Measurements from ENCODE around the gene CLCN6.

CLCN6 gene

GRCh38 chr1:11805422-11806306, at the start of gene CLCN6, which contains the start of gene MTHFR:
Gene CLCN6, plus strand, starts transcription at chr1:11806191. Its CDS starts 72 bp downstream, at chr1:11806263.
Gene MTHFR, minus strand, starts transcription at chr1:11805964. Its CDS starts 2,848 bp downstream, at chr1:11803116.
- peak; percentile 99 for DNase-seq

GRCh38 chr1:11757047-11757446, 48.9 kb upstream of the CLCN6 start:
- no peak for DNase-seq

GRCh38 chr1:11759791-11760190, 46.2 kb upstream of the CLCN6 start:
- DNase-seq, result no peak

GRCh38 chr1:11761285-11761684, 44.7 kb upstream of the CLCN6 start:
- DNase-seq, result no peak

- DNase-seq, result no peak
Observed at GRCh38 chr1:11761988-11762406, 44.0 kb upstream of the CLCN6 start, which contains the start of gene C1orf167. Gene C1orf167, plus strand, starts transcription at chr1:11762193. Its CDS starts 2,208 bp downstream, at chr1:11764401.

- DNase-seq, result no peak
Observed at GRCh38 chr1:11764115-11764514, 41.9 kb upstream of the CLCN6 start.

- DNase-seq, result no peak
Observed at GRCh38 chr1:11764519-11764918, 41.5 kb upstream of the CLCN6 start.

- DNase-seq, result no peak
Observed at GRCh38 chr1:11765661-11766428, 40.1 kb upstream of the CLCN6 start.

GRCh38 chr1:11766429-11766776, 39.6 kb upstream of the CLCN6 start:
- DNase-seq, result no peak

GRCh38 chr1:11767922-11768704, 37.9 kb upstream of the CLCN6 start:
- no peak for DNase-seq

GRCh38 chr1:11768821-11769220, 37.2 kb upstream of the CLCN6 start:
- DNase-seq, result no peak

- DNase-seq, result no peak
Observed at GRCh38 chr1:11769274-11769673, 36.7 kb upstream of the CLCN6 start.

GRCh38 chr1:11770011-11770410, 36.0 kb upstream of the CLCN6 start:
- DNase-seq, result no peak

- no peak for DNase-seq
Observed at GRCh38 chr1:11771481-11772043, 34.4 kb upstream of the CLCN6 start.

GRCh38 chr1:11772458-11772857, 33.5 kb upstream of the CLCN6 start:
- DNase-seq, result no peak

GRCh38 chr1:11774753-11775152, 31.2 kb upstream of the CLCN6 start:
- DNase-seq, result no peak

GRCh38 chr1:11777658-11778322, 28.2 kb upstream of the CLCN6 start:
- DNase-seq, result no peak

GRCh38 chr1:11778336-11778735, 27.7 kb upstream of the CLCN6 start:
- no peak for DNase-seq

GRCh38 chr1:11778844-11779623, 27.0 kb upstream of the CLCN6 start:
- no peak for DNase-seq

GRCh38 chr1:11779715-11780379, 26.1 kb upstream of the CLCN6 start:
- DNase-seq, result no peak
